HEK293 (cell line): ENCODE data around the gene HES7.

Source experiments
- CTCF ChIA-PET: fragments of 350-600 bp; formaldehyde crosslinking; extraction: SDS; loops from one replicate; lab custom pipeline; 2021; ENCODE audit warnings: antibody characterized with exemption; lab: Yijun Ruan, JAX
- POLR2A ChIA-PET: fragments of 300-600 bp; formaldehyde crosslinking; extraction: SDS; loops from one replicate; lab custom pipeline; 2020; ENCODE audit warnings: antibody characterized with exemption, inconsistent platforms; lab: Yijun Ruan, JAX
- H3K27ac ChIP-seq: fragments of 200-500 bp; sonication (Bioruptor generic); 2 replicates; pipeline ENCODE4 v1.5.1; 2014; ENCODE audit warnings: low read depth, low read length, control low read depth, inconsistent platforms; ENCODE audit errors: extremely low read depth
- H3K36me3 ChIP-seq, 2 experiments: fragments of 200-500 bp in 1 of 2; sonication (Bioruptor generic) in 1 of 2; 1 replicate in 1 of 2; 2 replicates in 1 of 2; pipeline ENCODE4 v1.5.1; 2014 to 2017; ENCODE audit warnings: inconsistent platforms in 2 of 2, low read length in 2 of 2; ENCODE audit not compliant: control insufficient read depth in 2 of 2, insufficient read depth in 1 of 2
- H3K4me1 ChIP-seq: fragments of 200-500 bp; sonication (Bioruptor generic); 2 replicates; pipeline ENCODE4 v1.5.1; 2014; ENCODE audit warnings: mild to moderate bottlenecking, low read length, inconsistent platforms; ENCODE audit not compliant: control insufficient read depth, insufficient read depth
- H3K4me3 ChIP-seq: 2 replicates; pipeline ENCODE4 v1.5.1; 2011; ENCODE audit warnings: low read depth, mild to moderate bottlenecking, control low read depth, low read length, moderate library complexity
- H3K9me3 ChIP-seq: fragments of 200-500 bp; sonication (Bioruptor generic); 2 replicates; pipeline ENCODE4 v1.5.1; 2014; ENCODE audit warnings: low read depth, low read length, inconsistent platforms; ENCODE audit not compliant: control insufficient read depth, insufficient read depth
- TRIM28 ChIP-seq: IDR thresholded peaks from 2 replicates; pipeline ENCODE4 v1.6.1; 2011; ENCODE audit warnings: low read length, control low read depth, borderline replicate concordance
- ZBTB1 ChIP-seq: fragments of 450-650 bp; formaldehyde crosslinking; IDR thresholded peaks from 2 replicates; pipeline ENCODE4 v1.5.1; 2016; ENCODE audit warnings: missing biosample characterization, missing genetic modification characterization
- ZBTB11 ChIP-seq: fragments of 450-650 bp; formaldehyde crosslinking; conservative IDR thresholded peaks from 2 replicates; pipeline ENCODE4 v1.5.1; 2016; ENCODE audit warnings: low read depth, missing biosample characterization, missing genetic modification characterization
- ZNF140 ChIP-seq: fragments of 450-650 bp; formaldehyde crosslinking; IDR thresholded peaks from 2 replicates; pipeline ENCODE4 v1.5.1; 2016; ENCODE audit warnings: missing biosample characterization, missing genetic modification characterization
- ZNF175 ChIP-seq: fragments of 450-650 bp; formaldehyde crosslinking; IDR thresholded peaks from 2 replicates; pipeline ENCODE4 v1.5.1; 2016; ENCODE audit warnings: missing biosample characterization, missing genetic modification characterization
- ZNF239 ChIP-seq: fragments of 450-650 bp; formaldehyde crosslinking; IDR thresholded peaks from 2 replicates; pipeline ENCODE4 v1.5.1; 2016; ENCODE audit warnings: missing biosample characterization, missing genetic modification characterization
- ZNF280D ChIP-seq: fragments of 450-650 bp; formaldehyde crosslinking; IDR thresholded peaks from 2 replicates; pipeline ENCODE4 v1.5.1; 2016; ENCODE audit warnings: missing biosample characterization, missing genetic modification characterization
- ZNF311 ChIP-seq: fragments of 450-650 bp; formaldehyde crosslinking; IDR thresholded peaks from 2 replicates; pipeline ENCODE4 v1.5.1; 2017; ENCODE audit warnings: missing biosample characterization, missing genetic modification characterization, borderline replicate concordance
- ZNF324 ChIP-seq: fragments of 450-650 bp; formaldehyde crosslinking; IDR thresholded peaks from 2 replicates; pipeline ENCODE4 v1.5.1; 2016; ENCODE audit warnings: missing biosample characterization, missing genetic modification characterization
- ZNF350 ChIP-seq: fragments of 450-650 bp; formaldehyde crosslinking; IDR thresholded peaks from 2 replicates; pipeline ENCODE4 v1.5.0; 2017; ENCODE audit warnings: missing biosample characterization, mild to moderate bottlenecking, missing genetic modification characterization
- ZNF510 ChIP-seq: fragments of 450-650 bp; formaldehyde crosslinking; IDR thresholded peaks from 2 replicates; pipeline ENCODE4 v1.5.1; 2018; ENCODE audit warnings: mild to moderate bottlenecking, missing genetic modification characterization, missing biosample characterization; ENCODE audit not compliant: insufficient replicate concordance
- ZNF555 ChIP-seq: fragments of 450-650 bp; formaldehyde crosslinking; conservative IDR thresholded peaks from 2 replicates; pipeline ENCODE4 v1.5.1; 2017; ENCODE audit warnings: missing biosample characterization, mild to moderate bottlenecking, missing genetic modification characterization, inconsistent platforms
- ZNF571 ChIP-seq: fragments of 450-650 bp; formaldehyde crosslinking; IDR thresholded peaks from 2 replicates; pipeline ENCODE4 v1.5.0; 2017; ENCODE audit warnings: missing biosample characterization, missing genetic modification characterization
- ZNF580 ChIP-seq: fragments of 450-650 bp; formaldehyde crosslinking; IDR thresholded peaks from 2 replicates; pipeline ENCODE4 v1.5.1; 2016; ENCODE audit warnings: missing biosample characterization, missing genetic modification characterization
- ZNF596 ChIP-seq: fragments of 450-650 bp; IDR thresholded peaks from 2 replicates; pipeline ENCODE4 v1.5.0; 2018; ENCODE audit warnings: missing biosample characterization, mild to moderate bottlenecking, missing genetic modification characterization, moderate library complexity
- ZNF777 ChIP-seq: fragments of 450-650 bp; formaldehyde crosslinking; IDR thresholded peaks from 2 replicates; pipeline ENCODE4 v1.5.1; 2017; ENCODE audit warnings: missing biosample characterization, missing genetic modification characterization, borderline replicate concordance
- ZNF830 ChIP-seq: fragments of 450-650 bp; IDR thresholded peaks from 2 replicates; pipeline ENCODE4 v1.5.0; 2018; ENCODE audit warnings: missing biosample characterization, missing genetic modification characterization, low read depth, mild to moderate bottlenecking, moderate library complexity
- ZXDB ChIP-seq: fragments of 450-650 bp; formaldehyde crosslinking; IDR thresholded peaks from 2 replicates; pipeline ENCODE4 v1.5.1; 2016; ENCODE audit warnings: missing biosample characterization, missing genetic modification characterization
- TF ChIP-seq, protein P1 (sequence below): fragments of 450-650 bp; formaldehyde crosslinking; IDR thresholded peaks from 2 replicates; pipeline ENCODE4 v1.5.1; 2017; ENCODE audit warnings: missing biosample characterization, missing genetic modification characterization
- TF ChIP-seq, protein P2 (sequence below): fragments of 450-650 bp; formaldehyde crosslinking; IDR thresholded peaks from 2 replicates; pipeline ENCODE4 v1.5.1; 2017; ENCODE audit warnings: missing biosample characterization, missing genetic modification characterization
- TF ChIP-seq, protein P3 (sequence below): fragments of 450-650 bp; IDR thresholded peaks from 2 replicates; pipeline ENCODE4 v1.5.1; 2018; ENCODE audit warnings: missing biosample characterization, missing genetic modification characterization

The HES7 gene

DNA sequence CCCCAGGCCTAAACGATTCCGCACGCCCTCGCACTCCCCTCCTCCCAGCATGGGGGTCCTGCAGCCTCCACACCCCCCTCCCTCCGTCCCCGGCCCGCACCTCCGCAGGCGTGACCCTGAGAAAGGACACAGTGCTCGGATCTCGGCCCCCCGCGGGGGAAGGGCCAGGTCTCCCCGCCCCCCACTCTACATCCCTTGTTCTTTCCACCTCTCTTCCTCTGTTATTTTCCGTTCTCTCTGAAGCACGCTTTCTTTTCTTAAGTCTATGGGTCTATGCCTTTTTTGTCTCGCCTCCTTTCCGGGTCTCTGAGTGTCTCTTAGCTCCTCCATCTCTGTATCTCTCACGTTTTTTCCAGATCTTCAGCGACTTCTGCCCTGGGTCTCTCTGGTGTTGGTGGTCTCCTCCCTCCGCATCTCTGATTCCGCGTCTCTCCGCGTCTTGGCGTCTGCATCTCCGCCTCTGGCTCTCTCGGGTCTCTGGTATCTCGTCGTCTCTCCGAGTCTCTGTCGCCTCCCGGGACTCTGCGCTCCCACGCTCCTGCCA is 2.1 kb upstream of the HES7 start (continued):
- TF ChIP-seq, protein P1, sequence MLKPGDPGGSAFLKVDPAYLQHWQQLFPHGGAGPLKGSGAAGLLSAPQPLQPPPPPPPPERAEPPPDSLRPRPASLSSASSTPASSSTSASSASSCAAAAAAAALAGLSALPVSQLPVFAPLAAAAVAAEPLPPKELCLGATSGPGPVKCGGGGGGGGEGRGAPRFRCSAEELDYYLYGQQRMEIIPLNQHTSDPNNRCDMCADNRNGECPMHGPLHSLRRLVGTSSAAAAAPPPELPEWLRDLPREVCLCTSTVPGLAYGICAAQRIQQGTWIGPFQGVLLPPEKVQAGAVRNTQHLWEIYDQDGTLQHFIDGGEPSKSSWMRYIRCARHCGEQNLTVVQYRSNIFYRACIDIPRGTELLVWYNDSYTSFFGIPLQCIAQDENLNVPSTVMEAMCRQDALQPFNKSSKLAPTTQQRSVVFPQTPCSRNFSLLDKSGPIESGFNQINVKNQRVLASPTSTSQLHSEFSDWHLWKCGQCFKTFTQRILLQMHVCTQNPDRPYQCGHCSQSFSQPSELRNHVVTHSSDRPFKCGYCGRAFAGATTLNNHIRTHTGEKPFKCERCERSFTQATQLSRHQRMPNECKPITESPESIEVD, result no peak
- TF ChIP-seq ZNF777 (tag by site-specific recombination) (no peak; the same call in 1 of the 2 replicates), ZNF596 (no peak), ZBTB1 (tag by site-specific recombination) (peak; percentile 37; the same call in 1 of the 2 replicates), ZNF580 (no peak), ZNF311 (tag by site-specific recombination) (no peak), ZNF830 (tag by site-specific recombination) (no peak), ZNF324 (peak; percentile 50; the same call in 1 of the 2 replicates), ZNF350 (tag by site-specific recombination) (no peak), ZNF510 (tag by site-specific recombination) (no peak), ZNF175 (no peak), ZNF571 (tag by site-specific recombination) (no peak), ZNF555 (no peak), ZNF140 (tag by site-specific recombination) (no peak), TRIM28 (no peak), ZNF280D (tag by site-specific recombination) (no peak), ZXDB (peak; percentile 28; the same call in 1 of the 2 replicates)
- TF ChIP-seq, protein P2, sequence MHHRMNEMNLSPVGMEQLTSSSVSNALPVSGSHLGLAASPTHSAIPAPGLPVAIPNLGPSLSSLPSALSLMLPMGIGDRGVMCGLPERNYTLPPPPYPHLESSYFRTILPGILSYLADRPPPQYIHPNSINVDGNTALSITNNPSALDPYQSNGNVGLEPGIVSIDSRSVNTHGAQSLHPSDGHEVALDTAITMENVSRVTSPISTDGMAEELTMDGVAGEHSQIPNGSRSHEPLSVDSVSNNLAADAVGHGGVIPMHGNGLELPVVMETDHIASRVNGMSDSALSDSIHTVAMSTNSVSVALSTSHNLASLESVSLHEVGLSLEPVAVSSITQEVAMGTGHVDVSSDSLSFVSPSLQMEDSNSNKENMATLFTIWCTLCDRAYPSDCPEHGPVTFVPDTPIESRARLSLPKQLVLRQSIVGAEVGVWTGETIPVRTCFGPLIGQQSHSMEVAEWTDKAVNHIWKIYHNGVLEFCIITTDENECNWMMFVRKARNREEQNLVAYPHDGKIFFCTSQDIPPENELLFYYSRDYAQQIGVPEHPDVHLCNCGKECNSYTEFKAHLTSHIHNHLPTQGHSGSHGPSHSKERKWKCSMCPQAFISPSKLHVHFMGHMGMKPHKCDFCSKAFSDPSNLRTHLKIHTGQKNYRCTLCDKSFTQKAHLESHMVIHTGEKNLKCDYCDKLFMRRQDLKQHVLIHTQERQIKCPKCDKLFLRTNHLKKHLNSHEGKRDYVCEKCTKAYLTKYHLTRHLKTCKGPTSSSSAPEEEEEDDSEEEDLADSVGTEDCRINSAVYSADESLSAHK, result 0 out of 2 replicates have a peak, but pooled peaks have one; percentile 6

DNA sequence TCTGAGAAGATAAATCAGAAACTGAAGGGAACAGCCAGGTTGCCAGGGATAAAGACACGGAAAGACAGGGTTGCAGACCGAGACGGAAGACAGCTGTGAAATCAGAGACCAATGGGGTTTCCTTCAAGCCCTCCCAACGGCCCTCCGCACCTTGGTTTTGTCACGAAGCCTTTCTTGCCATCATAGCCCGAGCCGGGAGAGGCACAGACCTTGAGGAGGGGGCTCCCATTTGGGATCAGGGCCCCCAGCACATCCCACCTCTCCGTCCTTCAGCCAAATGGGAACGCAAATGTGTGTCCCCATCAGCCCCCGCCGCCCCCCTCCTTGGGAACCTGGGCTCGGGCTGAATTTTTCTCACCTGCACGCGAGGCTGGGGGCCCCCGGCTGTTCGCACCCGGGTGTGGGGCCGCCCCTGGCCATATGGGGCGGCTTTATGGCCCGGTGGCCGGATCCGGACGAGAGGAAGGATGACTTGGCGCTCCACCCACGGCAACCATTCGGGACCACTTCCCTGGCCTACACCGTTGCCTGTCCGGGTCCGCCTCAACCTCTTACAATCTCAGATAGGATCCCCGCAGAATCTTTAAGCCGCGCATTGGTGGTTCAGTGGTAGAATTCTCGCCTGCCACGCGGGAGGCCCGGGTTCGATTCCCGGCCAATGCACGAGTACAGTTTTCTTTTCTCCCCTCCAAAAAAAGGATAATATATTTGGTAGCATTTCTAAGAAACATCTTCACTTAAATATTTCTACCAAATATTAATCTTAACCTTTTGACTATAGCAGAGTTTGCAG is 1.4 kb upstream of the HES7 start:
- Histone ChIP-seq H3K27ac (peak overlapping the region; percentile 77; the same call in 1 of the 2 replicates), H3K4me3 (peak overlapping the region; percentile 55), H3K9me3 (no peaks in the 10 kb centered on the region), H3K36me3 (no peaks in the 10 kb centered on the region), H3K4me1 (peaks cover 14% of the 10 kb centered on the region)
- ChIA-PET CTCF (interaction anchor here (0.6 to 4.7 kb wide), 7 partner anchors 13 to 438 kb away, joined by 3 to 36 read pairs (median 5); no protein-coding TSS in a partner anchor), POLR2A (interaction anchor here (0.7 to 3.5 kb wide), 7 partner anchors 14 to 290 kb away, joined by 3 to 15 read pairs (median 4); partner anchors contain the start of gene SLC25A35)
- TF ChIP-seq, protein P3, sequence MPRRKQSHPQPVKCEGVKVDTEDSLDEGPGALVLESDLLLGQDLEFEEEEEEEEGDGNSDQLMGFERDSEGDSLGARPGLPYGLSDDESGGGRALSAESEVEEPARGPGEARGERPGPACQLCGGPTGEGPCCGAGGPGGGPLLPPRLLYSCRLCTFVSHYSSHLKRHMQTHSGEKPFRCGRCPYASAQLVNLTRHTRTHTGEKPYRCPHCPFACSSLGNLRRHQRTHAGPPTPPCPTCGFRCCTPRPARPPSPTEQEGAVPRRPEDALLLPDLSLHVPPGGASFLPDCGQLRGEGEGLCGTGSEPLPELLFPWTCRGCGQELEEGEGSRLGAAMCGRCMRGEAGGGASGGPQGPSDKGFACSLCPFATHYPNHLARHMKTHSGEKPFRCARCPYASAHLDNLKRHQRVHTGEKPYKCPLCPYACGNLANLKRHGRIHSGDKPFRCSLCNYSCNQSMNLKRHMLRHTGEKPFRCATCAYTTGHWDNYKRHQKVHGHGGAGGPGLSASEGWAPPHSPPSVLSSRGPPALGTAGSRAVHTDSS, result 0 out of 2 replicates have a peak, but pooled peaks have one; percentile 35
- TF ChIP-seq ZNF239 (tag by site-specific recombination), result 0 out of 2 replicates have a peak, but pooled peaks have one; percentile 12
- TF ChIP-seq ZBTB11 (tag by site-specific recombination), result peak; percentile 94
